T-helper 2 cell (primary cell): Measurements from ENCODE around the gene ARHGAP24.
"Not testable (repeated sequence)": the region's sequence is repeated elsewhere in the genome, so short reads cannot be mapped to it uniquely, and the experiment has no call there.

ENCODE experiments used
- DNase-seq, 5 experiments: peaks; one replicate each; pipeline versions ENCODE4 v3.0.0 to v3.0.0-alpha.2; 2012 to 2022

ARHGAP24 gene

DNA sequence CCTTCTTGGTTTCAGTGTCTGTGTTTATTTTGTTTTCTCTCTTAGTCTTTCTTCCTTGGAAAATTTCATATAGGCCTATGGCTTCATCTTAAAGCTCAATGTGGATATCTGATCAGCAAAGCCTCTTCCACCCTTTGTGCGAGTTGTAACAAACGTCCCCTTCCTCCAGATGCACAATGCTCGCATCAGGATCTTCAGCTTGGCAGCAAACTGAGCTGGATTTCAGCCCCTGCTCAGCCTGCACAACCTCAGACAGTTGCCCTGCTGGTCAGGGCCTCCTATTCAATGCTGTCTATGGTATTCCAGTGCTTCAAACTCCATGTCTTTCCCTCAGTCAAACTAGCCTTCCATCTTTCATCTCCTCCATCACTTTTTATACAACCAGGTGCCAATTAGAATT lies 309.4 kb downstream of the ARHGAP24 start:
- no peak for DNase-seq

- no peak for DNase-seq
Measured at GRCh38 chr4:85784947-85785346, 310.0 kb downstream of the ARHGAP24 start.

DNA sequence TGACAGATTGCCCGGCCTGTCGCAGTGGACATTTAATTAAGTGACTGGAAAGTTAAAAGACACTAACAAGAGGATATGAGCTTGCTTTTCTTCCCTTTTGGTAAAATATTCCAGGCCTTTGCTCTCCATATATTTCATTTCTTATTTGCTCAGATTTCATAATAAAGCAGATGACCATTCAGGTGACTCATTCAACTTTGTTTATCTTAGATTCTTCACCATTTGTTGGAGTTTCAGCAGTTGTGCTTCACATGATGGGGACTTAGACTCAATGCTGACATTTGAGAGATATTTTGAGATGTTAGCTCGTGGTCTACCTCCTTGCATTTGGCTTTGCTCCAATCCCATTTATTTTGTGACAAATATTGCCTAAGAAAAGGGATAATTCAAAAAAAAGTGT lies 312.2 kb downstream of the ARHGAP24 start:
- DNase-seq = no peak

DNA sequence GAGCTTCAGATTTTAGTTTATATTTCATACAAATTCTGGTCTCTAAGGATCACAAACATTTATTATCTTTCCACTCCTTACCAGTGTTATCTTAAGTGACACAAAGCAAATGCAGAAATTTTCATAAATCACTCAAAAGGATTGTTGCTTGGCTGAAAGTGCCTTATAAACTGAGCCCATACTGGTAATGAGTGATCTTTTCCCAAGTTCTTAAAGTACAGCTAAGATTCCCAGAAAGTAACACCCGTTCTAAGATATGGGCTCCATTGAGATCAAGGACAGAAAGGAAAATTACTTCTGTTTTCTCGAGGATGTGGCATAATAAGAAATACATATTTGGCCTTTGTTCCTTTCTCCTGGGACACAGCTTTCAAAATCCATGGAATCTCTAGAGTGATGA lies 313.7 kb downstream of the ARHGAP24 start:
- no peak for DNase-seq

GRCh38 chr4:85789241-85789640 lies 314.3 kb downstream of the ARHGAP24 start:
- no peak for DNase-seq

GRCh38 chr4:85790582-85790981 lies 315.6 kb downstream of the ARHGAP24 start:
- no peak for DNase-seq

GRCh38 chr4:85792376-85793232 lies 317.7 kb downstream of the ARHGAP24 start:
- DNase-seq = no peak

- DNase-seq = no peak
Measured at GRCh38 chr4:85793233-85793585, 318.3 kb downstream of the ARHGAP24 start.

DNA sequence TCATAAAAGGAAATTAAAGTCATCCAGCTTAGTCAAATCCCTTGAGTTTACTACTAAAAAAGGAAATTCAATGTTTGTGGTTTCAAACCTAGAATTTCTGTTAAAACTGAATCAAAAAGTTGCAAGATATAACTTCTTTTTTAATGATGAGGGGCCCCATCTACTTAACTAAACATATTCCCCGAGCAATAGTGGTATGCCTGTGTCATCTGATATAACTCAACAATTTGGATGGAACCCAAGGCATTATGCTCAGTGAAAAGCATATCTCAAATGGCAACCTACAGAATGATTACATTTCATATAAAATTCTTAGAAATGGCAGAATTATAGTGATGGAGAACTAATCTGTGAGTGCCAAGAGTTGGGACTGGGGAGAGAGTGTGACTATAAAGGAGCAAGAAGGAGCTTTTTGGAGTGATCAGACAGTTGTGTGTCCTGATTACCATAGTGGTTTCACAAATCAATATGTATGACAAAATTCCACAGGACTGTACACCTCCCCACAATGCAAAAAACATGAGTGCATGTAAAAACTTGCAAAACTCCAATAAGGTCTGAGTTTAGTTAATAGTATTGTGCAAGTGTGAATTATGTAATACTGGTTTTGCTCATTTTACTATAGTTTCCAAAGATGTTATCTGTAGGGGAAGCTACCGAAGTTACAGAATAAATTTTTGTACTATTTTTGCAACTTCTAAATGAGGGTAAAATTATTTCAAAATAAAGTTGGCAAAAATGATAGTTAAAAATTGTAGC lies 323.2 kb downstream of the ARHGAP24 start:
- no peak for DNase-seq

DNA sequence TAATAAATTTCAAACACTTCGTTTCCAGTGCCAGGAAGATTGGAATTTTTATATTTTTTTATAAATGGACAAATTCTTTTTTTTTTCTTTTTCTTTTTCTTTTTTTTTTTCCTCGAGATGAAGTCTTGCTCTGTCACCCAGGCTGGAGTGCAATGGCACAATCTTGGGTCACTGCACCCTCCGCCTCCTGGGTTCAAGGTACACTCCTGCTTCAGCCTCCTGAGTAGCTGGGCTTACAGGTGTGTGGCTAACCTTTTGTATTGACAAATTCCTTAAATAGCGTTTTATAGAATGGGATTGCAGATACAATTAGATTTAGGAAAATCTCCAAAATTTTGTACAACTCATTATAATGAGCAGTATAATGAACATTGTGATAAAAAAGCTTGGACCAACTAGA lies 328.9 kb downstream of the ARHGAP24 start:
- no peak for DNase-seq

GRCh38 chr4:85805891-85806290 lies 330.9 kb downstream of the ARHGAP24 start:
- DNase-seq = no peak

DNA sequence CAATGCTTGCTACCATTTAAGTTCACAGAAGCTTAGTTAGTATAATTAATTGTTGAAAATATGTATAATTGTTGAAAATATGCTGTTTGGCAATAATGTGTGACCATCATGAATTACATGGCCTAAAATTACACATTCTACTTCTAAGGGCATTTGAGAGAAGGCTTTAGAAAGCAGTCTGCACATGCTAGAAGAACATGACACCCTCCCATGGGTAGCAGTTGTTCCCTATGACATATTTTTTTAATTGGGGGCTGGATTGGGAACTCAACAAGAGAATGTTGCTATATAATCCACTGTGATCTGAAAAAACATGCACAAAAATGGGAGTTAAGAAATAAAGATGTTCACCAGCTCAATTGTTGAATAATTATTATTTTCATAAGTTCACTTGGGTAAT lies 331.4 kb downstream of the ARHGAP24 start:
- no peak for DNase-seq

DNA sequence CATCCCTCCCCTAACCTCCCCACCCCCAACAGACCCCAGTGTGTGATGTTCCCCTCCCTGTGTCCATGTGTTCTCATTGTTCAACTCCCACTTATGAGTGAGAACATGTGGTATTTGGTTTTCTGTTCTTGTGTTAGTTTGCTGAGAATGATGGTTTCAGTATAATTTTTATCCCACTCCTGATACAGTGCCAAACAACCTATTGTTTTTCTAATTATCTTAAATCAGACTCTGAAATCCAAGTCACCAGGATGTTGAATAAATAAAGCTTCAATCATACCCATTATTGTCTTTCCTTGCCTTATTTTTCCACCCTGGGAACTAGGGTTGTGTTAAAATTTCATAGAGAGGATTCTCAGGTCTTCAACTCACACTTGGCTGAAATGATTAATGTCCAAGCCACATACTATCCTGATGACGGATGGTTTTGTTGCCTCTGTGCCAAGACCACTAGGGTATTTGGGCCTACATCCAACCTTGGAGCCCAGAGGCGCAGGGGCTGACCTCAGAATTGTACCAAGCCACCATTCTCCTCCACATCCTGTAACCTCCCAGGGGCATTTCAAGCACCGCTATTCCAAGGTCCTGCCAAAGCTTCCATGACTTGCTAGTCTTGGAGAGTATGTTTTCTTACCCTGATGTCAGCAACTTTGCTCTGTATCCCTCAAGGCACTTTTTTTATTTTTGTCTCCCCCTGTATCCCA lies 332.4 kb downstream of the ARHGAP24 start:
- DNase-seq = no peak

DNA sequence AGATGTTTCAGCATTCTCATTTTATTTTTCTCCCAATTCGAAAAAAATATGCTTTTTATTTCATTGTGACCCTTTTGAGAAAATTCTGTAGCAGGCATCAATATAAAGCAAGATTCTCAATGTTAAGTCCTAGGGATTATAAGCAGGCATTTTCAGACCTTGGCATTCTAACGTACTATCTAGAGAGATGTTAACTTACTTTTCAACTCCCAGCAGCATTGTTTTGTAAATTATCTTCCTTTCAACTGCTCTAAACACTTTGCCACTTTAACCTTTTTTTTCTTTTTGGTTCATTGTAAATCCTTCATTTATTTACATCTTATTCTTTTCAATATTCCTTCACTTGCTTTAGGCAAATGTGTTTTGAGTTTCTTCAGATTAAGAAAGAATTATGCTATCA lies 333.2 kb downstream of the ARHGAP24 start:
- DNase-seq = no peak

- no peak for DNase-seq
Measured at GRCh38 chr4:85808864-85809263, 333.9 kb downstream of the ARHGAP24 start.

DNA sequence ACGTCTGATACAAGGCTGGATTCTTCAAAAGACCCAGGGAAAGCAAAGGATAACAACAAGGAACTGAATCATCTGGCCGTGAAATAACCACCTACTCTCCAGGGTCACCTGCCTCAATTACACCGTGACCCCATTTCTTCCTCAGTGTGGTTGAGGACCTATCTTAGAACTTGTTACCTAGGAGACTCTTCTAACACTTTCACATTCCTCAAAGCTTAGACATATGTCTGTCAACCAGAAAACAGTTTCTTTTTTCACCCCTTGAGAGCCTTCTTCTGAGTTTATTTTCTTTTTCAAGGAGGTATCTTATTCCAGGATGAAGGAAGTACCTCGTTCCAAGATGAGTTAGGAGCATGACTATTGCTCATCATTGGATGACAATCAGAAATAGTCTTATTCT lies 337.8 kb downstream of the ARHGAP24 start:
- DNase-seq = no peak

DNA sequence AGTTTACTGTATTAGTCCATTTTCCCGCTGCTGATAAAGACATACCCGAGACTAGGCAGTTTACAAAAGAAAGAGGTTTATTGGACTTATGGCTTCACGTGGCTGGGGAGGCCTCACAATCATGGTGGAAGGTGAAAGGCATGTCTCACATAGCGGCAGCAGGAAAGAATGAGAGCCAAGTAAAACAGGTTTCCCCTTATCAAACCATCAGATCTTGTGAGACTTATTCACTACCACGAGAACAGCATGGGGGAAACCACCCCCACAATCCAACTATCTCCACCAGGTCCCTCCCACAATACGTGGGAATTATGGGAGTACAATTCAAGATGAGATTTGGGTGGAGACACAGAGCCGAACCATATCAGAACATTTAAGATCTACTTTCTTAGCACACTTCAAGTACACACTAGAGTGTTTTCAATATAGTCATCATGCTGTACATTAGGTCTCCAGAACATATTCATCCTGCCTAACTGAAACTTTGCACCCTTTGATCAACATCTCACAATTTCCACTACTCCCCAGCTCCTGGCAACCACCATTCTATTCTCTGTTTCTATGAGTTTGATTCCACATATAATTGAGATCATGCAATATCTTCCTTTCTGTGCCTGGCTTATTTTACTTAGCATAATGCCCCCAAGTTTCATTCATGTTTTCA lies 341.0 kb downstream of the ARHGAP24 start:
- DNase-seq = no peak

DNA sequence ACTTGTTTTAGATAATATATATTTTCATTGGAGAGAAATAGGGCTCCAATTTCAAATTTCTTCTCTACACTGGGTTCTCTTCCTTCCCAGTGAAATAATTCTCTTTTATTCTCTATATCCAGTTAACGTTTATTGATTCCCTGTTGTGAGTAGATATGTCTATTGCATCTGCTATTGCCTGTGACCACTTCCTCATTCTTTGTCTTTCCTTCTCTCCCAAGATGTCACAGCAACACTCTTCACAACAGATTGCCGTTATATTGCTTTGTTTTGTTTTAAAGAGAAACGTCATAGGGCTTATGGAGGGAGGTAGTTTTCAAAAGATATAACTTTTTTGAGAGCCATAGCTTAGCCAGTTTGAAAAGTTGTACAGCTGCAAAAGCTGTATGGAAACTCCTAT lies 343.8 kb downstream of the ARHGAP24 start:
- DNase-seq = no peak

- DNase-seq = not testable (repeated sequence)
Measured at GRCh38 chr4:85820101-85820500, 345.2 kb downstream of the ARHGAP24 start.

DNA sequence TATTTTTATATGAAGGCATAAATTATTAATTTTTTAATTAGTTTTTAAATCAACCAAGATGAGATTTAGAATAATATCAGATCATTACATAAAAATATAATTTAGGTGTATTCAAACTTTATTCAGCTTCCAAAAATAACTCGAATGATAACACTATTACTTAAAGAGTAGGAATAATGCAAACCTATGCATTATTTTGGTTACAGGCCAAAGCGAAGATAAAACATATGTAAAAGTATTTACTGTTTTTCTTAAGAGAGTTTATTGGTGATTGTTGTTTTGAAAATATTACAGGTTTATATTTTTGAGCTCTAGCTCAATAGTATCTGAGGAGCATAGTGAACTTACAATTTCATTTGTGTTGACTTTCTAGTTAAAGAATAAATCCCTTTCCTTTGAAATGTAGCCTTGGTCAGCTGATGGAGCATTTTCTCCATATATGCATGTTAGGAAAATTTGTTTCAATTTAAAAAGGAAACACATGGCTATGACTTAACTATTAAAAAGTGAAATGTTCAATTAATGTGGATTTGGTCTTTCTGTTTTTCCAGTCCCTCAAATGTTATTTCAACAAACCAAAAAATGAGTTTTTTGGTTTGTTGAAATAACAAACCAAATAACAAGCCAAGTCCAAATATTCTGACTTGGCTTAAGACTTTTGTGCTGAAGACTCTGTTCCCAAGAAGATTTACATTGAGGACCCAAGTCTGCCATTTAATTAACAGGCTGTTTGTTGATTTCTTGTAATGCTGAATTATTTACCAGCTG lies 346.9 kb downstream of the ARHGAP24 start:
- DNase-seq = no peak

DNA sequence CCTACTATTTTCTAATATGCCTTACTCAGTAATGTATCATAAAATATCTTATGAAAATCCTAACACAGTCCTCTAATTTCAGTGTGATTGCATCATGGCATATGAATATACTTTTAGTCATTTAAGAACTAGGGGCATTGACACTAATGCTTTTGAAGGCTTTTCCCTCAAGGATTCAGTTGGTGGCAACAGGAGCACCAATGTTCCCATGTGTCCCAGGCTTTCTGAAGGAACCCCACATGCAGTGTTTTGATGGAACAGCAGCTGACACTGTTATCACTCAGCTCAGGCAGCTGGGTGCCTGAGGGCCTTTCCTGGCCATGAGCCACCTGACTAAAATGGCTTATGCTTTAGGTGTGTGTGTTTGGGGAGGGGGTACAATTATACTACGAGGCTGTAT lies 348.3 kb downstream of the ARHGAP24 start:
- no peak for DNase-seq
